Esophagus mucosa (tissue), 1 donor: Measurements from ENCODE around the gene ARHGDIB. TPM values are rescaled to one million over a fixed set of nuclear protein-coding genes. Genes with fewer than 3 reads are reported as not detected.

ENCODE experiments used
- ATAC-seq: fragments of 200-7000 bp; cut with Tn5 transposase; one replicate; pipeline ENCODE4 v1.9.1; 2020
- total RNA-seq: library from RNA; stranded (reverse); gene quantifications from one replicate; pipeline ENCODE4 v1.2.4, GENCODE V29; 2023
- donor health status: DM: yes; HTN: yes; CAD: no.

The ARHGDIB gene
- total RNA-seq, 1 donor from 2014 or later: 39.0 TPM

DNA sequence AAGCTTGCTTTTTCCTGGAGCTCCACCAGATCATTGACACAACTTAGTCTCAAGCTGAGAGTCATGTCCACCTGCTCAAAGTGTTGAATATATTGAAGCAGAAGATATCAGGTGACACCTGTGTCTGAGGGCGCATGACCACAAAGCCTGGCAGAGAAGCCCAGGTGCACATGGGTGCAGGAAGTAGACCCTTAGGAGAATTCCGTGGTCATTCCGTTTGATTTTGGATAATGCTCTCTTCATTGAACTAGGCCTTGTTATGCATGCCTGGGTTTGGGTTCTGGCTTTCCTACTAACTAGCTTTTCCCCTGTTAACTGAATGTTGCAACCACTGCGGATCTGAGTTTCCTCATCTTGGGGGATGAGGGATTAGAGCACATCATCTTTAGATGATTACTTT, 7.1 kb downstream of the ARHGDIB start:
- ATAC-seq: no peak

DNA sequence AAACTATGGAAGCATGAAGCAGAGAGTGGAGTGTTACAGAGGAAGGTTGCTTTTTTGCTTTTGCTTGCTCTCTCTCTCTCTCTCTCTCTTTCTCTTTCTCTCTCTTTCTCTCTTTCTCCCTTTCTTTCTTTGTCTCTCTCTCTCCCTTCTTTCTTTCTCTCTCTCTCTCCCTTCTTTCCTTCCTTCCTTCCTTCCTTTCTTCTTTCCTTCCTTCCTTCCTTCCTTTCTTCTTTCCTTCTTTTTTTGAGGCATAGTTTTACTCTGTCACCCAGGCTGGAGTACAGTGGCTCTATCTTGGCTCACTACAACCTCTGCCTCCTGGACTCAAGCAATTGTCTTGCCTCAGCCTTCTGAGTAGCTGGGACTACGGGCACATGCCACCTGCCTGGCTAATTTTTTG, 7.6 kb downstream of the ARHGDIB start:
- no peak for ATAC-seq

DNA sequence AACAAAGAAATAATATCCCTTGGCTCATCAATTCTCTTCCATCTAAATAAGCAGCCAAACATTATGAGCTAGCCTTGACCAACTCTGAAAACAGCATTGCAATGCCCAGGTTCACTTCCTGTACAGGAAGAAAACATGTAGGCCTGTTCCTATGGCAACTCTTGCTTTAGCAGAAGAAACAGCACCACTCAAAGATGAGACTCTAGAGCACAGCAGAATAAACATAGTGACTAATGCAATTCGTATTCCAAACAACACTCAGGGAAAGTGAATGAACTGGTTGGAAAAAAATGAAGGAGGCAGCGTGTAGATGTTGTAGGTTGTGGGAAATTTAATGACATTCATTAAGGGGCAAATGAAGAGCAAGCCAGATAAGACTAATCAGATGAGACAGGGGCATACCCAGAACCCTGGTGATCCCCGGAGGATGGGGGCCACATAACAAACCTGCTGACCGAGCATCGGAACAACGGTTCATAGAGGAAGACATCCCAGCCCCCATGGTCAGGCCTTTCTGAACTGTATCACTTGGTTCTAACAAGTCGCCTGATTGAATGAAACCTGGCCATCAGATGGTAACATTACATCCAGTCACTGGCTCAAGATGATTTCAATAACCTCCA, 9.0 kb downstream of the ARHGDIB start:
- ATAC-seq: peak; percentile 83

DNA sequence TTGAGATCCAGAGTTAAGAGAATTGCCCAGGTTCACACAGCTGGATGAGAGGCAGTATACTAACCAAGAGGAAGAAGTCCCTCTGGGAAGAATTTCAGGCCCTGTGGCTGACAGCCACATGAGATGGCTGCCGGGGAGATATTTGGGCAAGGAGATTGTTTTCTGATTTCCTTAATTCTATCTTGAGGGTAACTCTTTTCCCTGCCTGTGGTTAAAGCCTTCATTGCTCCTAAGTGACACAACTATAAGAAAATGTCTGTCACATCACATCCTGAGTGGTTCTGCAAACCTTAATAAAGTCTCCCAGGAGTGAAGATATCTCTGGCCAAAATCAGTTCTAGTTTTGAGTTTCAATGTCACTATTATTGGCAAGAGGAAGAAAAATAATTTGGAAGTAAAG, 9.6 kb downstream of the ARHGDIB start:
- no peak for ATAC-seq

DNA sequence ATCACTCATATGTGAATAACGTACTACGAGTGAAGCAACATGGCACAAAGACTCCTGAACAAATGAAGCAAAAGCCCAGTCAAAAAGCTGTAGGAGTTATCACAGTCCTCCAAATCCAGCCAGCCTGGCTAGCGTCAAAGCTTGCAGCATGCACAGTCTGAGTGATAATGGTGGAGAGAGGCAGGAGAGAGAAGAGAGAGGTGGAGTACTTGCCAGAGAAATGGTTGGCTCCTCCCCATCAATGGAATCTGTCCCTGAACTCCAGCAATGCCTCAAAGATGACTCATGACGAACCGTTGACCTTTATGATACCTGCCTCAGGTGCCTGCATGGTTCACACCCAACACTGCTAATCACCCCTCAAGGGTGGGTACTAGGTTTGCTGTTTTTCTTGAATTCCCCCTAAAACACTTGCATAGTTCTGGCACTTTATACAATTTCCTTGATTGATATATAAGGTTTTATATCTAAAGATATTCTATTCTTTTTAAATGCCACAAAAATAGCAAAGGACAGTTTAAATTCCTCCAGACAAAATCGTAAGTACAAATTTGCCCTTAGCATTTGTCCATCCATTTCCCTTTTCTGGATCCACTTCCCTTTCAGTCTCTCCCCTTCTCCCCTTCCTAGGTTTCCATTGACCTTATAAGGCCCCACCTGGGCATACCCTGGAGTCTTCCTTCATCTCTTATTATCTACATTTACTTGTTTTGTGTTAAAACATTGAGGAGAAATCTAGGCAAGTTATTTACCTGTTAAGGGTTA, 10.2 kb downstream of the ARHGDIB start:
- peak; percentile 74 for ATAC-seq

DNA sequence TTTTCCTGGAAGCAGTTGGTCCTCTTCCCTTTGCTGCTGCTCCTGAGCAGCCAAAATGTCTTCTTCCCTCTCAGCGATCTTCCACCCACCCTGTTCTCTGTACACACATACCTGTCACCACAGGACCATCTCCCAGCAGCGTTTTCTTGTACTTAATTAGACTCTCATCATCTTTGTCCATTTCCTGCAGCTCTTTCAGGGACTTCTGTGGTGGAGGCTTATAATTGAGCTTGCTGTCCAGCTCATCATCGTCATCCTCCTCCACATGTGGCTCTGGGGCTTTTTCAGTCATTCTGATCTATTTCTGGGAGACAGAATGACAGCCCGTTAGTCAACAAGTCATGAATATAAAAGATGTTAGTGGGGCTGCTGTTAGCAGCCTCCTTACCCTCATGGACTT, 11.0 kb downstream of the ARHGDIB start:
- ATAC-seq: no peak

DNA sequence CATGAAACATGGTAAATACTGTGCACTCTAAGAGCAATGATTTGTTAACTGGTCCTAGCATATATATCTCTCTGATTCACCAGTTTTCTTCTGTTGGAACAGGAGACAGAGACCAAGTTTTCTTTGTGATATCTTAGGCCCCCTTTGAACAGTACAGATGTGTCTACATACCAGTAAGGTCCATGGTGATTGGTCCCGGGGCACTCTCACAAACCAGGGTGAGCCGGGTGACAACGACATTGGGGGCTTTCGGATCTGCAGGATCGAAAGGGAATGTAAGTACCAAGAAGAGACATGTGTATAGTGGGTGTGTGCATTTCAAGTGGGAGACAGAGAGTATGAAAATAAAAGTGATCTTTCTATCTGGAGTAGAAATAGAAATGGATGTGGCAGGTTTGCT, 11.8 kb downstream of the ARHGDIB start:
- ATAC-seq: no peak

DNA sequence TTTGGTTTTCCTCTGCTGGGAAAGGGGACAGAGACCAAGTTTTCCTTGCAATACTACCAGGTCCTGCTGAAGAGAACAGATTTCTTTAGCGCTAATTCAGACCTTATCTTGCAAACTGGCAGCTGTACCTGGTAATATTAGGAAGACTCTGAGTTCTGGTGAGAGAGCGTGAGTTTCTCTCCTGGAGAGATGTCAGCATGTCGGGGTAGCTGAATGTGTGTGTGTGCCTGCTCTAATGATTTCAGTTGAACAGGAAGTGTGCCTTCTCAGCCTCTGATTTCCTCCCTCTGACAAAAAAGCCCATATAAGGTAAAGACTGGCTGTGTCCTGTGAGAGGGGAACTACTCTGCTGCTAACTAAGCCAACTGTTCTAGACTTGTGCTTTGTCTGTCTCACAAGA, 12.7 kb downstream of the ARHGDIB start:
- ATAC-seq: peak; percentile 76

DNA sequence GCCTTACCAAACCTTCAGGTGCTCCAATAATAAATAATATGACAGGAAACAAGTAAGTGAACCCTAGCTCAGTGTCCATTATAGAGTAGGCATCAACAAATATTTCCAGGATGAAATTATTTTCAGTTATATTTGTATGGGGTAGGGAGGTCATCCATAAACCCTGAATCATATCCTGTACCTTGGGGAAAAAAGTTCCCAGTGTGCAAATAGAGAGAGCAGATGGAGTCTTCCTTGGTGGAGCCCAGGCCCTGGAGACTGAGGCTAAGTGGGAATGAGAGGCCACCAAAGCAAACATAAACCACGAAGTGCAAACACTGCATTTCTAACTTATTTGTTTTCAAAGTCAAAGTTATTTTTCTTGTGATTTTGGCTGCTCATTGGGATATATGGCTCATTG, 14.5 kb downstream of the ARHGDIB start:
- no peak for ATAC-seq

DNA sequence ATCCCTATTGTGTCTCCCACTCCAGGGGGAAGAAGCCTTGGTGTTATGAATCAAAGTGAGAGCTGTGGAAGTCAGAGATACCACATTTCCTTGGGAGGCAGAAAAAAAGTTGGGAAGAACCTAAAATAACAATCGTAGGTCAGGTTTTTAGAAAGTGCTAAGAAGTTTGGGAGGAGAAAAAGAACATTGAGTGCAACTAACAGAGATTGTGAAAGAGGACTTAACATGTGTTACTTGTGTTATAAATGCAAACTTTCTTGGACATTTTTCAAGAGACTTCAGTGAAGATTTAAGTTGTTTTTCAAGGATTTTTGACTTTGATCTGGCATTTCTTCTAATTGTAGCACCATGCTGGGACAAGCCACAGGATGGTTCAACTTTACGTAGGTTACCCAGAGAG, 15.2 kb downstream of the ARHGDIB start:
- ATAC-seq: no peak

DNA sequence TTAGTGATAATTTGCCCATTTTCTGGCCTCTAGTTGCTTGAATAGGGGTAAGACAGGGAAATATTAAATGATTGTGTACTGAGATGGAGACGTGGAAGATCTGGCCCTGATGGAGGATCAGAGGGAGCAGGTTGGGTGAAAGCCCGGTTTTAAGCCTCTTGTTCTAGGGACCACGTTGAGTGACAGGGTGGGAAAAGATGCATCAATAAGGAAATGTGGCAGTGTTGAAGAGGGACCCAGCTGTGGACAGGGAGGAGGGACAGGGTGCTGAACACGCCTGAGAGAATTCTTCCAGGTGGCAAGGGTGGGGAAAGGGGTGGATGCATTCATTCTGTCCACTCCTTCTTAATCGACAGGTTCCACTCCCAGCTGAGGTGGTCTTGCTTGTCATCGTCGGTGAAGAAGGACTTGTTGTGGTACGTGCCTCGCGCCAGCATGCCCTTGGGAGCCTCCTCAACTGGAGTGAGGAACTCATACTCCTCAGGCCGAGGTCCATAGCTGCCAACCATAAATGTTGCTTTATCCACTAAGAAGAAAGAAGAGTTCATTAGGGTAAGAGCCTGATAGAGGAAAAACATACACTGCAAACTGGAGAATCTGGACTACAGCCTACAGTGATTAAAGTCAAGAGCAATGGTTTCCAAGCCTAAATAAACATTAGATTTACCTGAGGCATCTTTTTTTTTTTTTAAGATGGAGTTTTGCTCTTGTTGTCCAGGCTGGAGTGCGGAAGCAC, 19.0 kb downstream of the ARHGDIB start:
- no peak for ATAC-seq

DNA sequence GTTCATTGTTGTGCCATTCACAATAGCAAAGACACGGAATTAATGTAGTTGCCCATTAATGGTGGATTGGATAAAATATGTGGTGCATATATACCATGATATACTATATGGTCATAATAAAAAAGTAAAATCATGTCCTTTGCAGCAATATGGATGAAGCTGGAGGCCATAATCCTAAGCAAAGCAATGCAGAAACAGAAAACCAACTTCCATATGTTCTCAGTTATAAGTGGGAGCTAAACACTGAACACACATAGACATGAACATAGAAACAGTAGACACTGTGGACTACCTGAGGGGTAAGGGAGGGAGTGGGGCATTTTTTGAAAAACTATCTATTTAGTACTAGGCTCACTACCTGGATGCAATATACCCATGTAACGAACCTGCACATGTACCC, 20.0 kb downstream of the ARHGDIB start:
- ATAC-seq: no peak

DNA sequence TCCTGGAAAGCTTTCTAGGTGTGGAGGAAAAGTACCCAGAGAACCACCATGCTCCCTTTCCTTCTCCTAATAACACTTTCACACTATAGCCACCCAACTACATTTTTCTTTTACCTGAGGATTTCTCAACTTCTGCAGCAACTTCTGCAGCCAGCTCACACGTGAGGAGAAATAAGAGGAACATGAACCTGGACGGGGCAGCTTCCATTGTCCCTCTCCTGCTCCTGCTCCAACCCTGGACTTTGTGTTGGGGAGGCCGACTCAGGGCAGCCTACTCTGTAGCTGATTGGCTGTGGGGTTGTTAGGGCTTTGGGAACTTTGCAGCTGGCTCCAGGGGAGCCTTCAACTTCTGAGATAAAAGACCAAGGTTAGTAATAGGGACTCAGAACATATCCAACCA, 23.1 kb downstream of the ARHGDIB start, which contains the start of gene ERP27:
ERP27 (minus strand) TSS at position 237 of the 400 bp plus-strand sequence; CDS start at position 208, 29 bp downstream.
- ATAC-seq: no peak

DNA sequence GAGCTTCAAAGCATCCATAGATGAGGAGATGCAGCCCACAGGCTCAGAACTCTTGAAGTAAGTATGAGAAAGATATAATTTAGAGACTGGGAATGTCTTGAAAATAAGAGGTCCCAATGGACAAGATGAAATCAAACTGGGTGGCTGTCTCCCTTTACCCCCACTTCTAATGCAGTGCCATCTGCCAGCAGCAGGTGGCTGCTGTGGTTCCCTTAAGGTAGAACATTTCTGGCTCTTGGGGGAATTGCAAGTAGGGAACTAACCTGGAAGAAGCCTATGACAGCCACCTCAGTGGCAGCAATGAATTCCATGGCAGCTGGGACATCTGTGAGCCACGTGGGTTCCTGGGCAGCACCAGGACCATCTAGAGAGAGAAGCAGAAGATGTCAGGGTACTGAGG, 23.7 kb downstream of the ARHGDIB start:
- ATAC-seq: peak; percentile 32

DNA sequence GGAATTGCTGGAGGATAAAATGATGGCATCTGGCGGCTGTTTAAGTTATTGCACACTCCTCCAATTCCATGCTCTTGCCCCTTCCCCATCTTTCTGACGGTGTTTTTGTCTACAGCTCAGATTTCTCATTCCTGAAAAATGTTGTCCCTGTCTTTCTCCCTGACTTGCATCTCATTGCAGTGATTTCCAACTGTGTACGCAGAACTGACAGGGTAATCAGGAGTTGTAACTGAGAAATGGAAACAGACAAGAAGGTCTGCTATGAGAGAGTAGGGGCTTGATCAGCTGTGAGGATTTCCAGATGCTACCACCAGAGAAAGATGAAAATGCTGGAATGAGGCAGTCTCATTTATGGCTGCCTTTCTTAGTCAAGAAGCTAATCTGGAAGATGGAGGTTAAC, 24.4 kb downstream of the ARHGDIB start:
- ATAC-seq: no peak

DNA sequence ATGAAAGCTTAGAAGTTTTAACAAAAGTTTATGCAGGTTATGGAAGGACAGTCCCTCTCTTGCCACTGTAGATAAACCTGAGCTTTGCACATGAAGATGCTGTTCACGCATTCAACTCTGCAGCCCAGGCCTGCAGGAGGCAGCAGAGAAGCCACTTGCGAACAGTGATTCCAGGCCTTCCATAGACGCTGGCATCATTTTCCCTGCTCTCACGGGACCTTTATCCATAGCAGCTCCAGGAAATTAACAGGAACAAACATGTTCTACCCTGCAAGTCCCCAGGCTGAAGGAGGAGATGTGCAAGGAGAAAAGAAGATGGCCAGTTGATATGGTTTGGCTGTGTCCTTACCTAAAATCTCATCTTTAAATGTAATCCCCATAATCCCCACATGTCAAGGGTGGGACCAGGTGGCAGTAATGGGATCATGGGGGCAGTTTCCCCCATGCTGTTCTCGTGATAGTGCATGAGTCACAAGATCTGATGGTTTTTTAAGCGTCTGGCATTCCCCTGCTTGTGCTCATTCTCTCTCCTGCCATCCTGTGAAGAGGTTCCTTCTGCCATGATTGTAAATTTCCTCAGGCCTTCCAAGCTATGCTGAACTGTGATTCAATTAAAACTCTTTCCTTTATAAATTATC, 25.1 kb downstream of the ARHGDIB start:
- ATAC-seq: no peak

DNA sequence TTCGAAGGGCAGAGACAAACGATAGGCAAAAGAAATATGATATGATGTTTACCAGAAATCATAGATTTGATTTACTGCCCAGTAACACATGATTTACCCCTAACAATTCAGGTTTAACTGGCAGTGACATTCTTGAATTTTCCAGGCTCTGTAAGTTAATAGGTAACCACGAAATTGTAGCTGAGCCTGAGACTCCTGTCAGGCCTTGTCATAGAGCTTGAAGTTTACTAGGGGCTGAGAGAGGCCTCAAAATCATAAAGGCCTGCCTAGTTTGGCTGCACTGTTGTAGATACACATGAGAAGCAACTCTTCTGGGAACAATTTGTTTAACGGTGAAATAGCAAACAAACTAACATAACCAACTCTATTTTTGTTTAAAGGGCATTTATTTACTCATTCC, 26.4 kb downstream of the ARHGDIB start:
- ATAC-seq: no peak

DNA sequence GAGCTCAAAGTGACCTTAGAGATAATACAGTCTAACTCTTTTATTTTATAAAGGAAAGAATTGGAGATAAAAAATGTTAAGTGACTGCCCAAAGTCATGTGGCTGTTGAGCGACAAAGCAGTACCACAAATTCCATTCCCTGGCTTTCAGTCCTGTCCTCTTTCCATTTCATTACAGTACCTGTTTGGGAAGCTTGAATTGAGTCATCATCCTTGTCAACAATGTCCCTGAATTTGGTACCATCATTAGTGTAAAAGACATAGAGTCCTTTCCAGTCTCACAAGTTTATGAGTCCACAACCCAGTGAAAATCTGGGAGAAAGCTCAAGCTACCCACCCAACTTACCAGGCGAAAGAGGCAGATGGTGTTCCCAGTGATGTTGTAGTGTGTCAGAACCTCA, 26.9 kb downstream of the ARHGDIB start:
- no peak for ATAC-seq

DNA sequence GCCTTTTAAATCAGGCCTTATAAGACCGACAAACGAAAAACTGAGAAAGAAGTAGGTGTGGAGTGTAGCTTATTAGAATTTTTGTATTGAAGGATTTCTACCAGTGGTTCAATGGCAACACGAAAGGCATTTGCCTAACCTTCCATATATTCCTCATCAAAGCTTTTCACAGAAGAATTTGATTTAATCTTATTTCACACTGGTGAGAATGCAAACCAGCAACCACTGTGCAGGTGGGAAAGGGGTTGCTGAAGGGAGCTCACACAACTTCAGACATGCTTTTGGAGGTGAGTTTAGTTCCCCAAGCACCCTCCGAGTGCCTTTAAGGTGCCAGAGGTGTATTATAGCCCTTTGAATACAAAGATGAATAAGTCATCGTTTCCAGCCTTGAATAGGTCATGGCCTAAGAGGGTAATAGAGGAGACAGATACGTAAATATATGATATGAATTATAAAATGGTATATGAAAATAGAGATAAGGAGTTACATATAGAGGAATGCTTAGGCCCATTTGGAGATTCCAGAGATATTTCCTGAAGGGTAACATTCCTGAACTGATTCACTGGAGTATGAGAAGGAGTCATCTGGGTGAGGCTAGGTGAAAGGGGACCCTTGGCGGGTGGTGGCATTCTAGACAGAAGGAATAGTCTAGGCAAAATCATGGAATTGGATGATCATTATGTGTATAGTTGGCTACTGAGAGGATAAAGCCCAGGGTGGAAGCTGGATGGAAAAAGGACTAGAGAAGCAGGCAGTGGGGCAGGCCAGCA, 29.4 kb downstream of the ARHGDIB start:
- no peak for ATAC-seq

DNA sequence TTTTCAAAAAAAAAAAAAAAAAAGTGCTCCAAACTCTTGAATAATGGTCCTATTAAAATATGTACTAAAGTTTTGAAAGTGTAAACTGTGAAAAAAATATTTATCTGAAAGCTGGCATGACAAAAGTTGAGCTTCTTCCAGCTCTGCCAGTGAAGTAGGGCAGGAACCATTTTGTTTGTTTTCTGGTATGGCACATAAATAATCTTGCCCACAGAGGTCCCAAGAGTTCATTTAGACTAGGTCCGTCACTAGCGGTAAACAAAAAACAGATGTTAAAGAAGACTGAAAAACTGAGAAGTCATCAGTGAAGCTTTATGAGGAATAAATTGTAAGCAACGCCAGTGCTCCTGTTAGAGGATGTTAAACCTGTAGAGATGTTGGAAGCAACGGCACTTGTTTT, 30.0 kb downstream of the ARHGDIB start:
- no peak for ATAC-seq

DNA sequence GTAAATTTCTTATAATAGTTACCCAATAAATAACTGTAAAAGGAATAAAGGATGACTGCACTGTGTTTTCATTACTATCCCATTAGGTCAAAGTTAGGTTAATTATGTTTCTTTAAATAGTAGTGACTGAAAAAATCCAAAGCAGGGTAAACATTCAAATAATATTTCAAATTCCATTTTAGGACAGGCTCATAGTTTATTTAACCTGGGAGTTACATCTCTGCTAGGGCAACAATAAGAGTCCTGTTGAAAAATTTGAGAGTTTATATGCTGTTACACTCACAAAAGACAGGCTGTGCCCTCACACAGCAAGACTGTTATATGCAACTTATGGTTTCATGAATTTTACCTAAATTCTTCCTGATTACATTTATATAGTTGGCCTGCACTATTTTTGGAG, 31.1 kb downstream of the ARHGDIB start:
- ATAC-seq: no peak

DNA sequence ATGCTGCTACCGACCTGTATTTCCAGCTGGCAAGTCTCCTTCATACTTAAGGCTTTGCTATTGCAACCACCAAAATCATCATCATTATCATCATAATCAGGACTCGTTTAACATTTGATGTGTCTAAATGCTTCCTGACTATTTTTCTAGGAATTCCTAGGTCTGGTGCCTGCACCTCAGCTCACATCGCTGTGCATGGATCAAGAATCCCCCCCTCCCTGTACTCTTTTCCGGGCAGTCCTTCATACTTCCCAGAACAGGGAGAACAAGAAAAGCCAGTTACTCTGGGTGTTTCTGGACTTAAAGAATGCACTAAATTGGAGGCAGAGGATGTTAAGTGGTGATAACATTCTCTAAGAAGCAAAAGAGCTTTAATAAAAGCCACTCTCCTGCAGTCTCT, 32.5 kb downstream of the ARHGDIB start:
- ATAC-seq: peak; percentile 89
